Panc1 (cell line): ENCODE measurements around the gene KLF6. TPM values are rescaled to one million over a fixed set of nuclear protein-coding genes. Genes with fewer than 3 reads are reported as not detected.

ENCODE experiments used
- ATAC-seq: fragments of 200-7000 bp; cut with Tn5 transposase; 2 replicates; pipeline ENCODE4 v1.9.1; 2020; ENCODE audit warnings: mild to moderate bottlenecking, moderate library complexity
- BruUV-seq: library from RNA; stranded (reverse); fragments of 400-500 nt; replicated peaks from 2 replicates; lab custom pipeline; 2021; lab: Mats Ljungman, UMichigan
- CTCF ChIA-PET: fragments of 300-600 bp; sonication (Branson Sonifier 250); formaldehyde crosslinking; loops from one replicate; lab custom pipeline; 2022; ENCODE audit warnings: antibody characterized with exemption; lab: Charles Lee
- POLR2A ChIA-PET: fragments of 300-600 bp; sonication (Branson Sonifier 250); formaldehyde crosslinking; loops from one replicate; lab custom pipeline; 2022; ENCODE audit warnings: antibody characterized with exemption; lab: Charles Lee
- DNase-seq: peaks from one replicate; pipeline ENCODE4 v3.0.0-alpha.2; 2010; ENCODE audit warnings: low read depth, low spot score
- H3K27ac ChIP-seq: 2 replicates; pipeline ENCODE4 v1.5.1; 2011; ENCODE audit warnings: mild to moderate bottlenecking, low read length, inconsistent platforms
- H3K27me3 ChIP-seq: fragments of 200-500 bp; sonication (Bioruptor generic); 2 replicates; pipeline ENCODE4 v1.6.0; 2014; ENCODE audit warnings: low read length, inconsistent platforms; ENCODE audit not compliant: control insufficient read depth, insufficient read depth
- H3K36me3 ChIP-seq: fragments of 200-500 bp; sonication (Bioruptor generic); 2 replicates; pipeline ENCODE4 v1.5.1; 2014; ENCODE audit warnings: inconsistent platforms, mild to moderate bottlenecking, low read length, moderate library complexity; ENCODE audit not compliant: control insufficient read depth, insufficient read depth
- H3K4me1 ChIP-seq: 2 replicates; pipeline ENCODE4 v1.5.1; 2011; ENCODE audit warnings: inconsistent platforms, mild to moderate bottlenecking, low read length, moderate library complexity; ENCODE audit not compliant: control insufficient read depth, insufficient read depth
- H3K4me3 ChIP-seq, 2 experiments: 2 replicates each; pipeline ENCODE4 v1.5.1; 2011 to 2012; ENCODE audit warnings: low read depth in 2 of 2, low read length in 2 of 2, mild to moderate bottlenecking in 2 of 2, inconsistent platforms in 1 of 2, moderate library complexity in 1 of 2
- H3K9me3 ChIP-seq: fragments of 200-500 bp; sonication (Bioruptor generic); 2 replicates; pipeline ENCODE4 v1.5.1; 2014; ENCODE audit warnings: low read depth, mild to moderate bottlenecking, inconsistent platforms, low read length, moderate library complexity; ENCODE audit not compliant: control insufficient read depth, insufficient read depth
- CTCF ChIP-seq: fragments of 450-650 bp; IDR thresholded peaks from 2 replicates; pipeline ENCODE4 v1.5.1; 2017; ENCODE audit warnings: mild to moderate bottlenecking
- POLR2AphosphoS5 ChIP-seq: IDR thresholded peaks from 2 replicates; pipeline ENCODE4 v1.6.1; 2012; ENCODE audit warnings: mild to moderate bottlenecking, low read depth, low read length, moderate library complexity
- REST ChIP-seq, 2 experiments: IDR thresholded peaks; 2 replicates each; pipeline ENCODE4 v1.6.1; 2011 to 2012; ENCODE audit warnings: low read depth in 2 of 2, control low read depth in 1 of 2, low read length in 1 of 2, mild to moderate bottlenecking in 1 of 2, moderate library complexity in 1 of 2; ENCODE audit not compliant: insufficient read depth in 1 of 2
- SIN3A ChIP-seq: IDR thresholded peaks from 2 replicates; pipeline ENCODE4 v1.6.1; 2012; ENCODE audit warnings: low read depth, mild to moderate bottlenecking, low read length, moderate library complexity, borderline replicate concordance; ENCODE audit not compliant: insufficient read depth
- TCF7L2 ChIP-seq: IDR thresholded peaks from 2 replicates; pipeline ENCODE4 v1.6.1; 2011; ENCODE audit warnings: mild to moderate bottlenecking, low read depth, low read length, inconsistent platforms
- in situ Hi-C: cut with HindIII; loops from 2 replicates; pipeline ENCODE4 v1.10.0; 2016; ENCODE audit warnings: low sequenced_read_pairs, low pct_unique_long_range_greater_than_20kb
- intact Hi-C: fragments of 100-400 bp; cut with micrococcal nuclease; formaldehyde crosslinking; loops from one replicate; pipeline ENCODE4 v1.10.0; 2022; ENCODE audit not compliant: unreplicated experiment
- total RNA-seq: library from RNA; stranded (reverse); gene quantifications from one replicate; pipeline ENCODE4 v1.2.1, GENCODE V29; 2021; ENCODE audit not compliant: unreplicated experiment

The KLF6 gene
- total RNA-seq, 1 experiment from 2014 or later: 177 TPM

GRCh38 chr10:3783316-3783681, 1.7 kb downstream of the KLF6 start:
- no peak for TF ChIP-seq POLR2AphosphoS5
- no peak for TF ChIP-seq CTCF
- no peak for TF ChIP-seq REST (IDR thresholded peaks at IDR 0.05; ENCODE audit: insufficient read depth in 1 of 2, low read depth in 2 of 2, low read length in 1 of 2)
- TF ChIP-seq TCF7L2: no peak
- no peak for TF ChIP-seq SIN3A
- Histone ChIP-seq H3K27me3 (no peaks in the 10 kb centered on the region), H3K4me1 (peaks cover 18% of the 10 kb centered on the region), H3K4me3 (peak overlapping the region; percentile 96 to 98), H3K36me3 (peaks cover 27% of the 10 kb centered on the region), H3K27ac (peak overlapping the region; percentile 100), H3K9me3 (no peaks in the 10 kb centered on the region)
- ChIA-PET CTCF (no interaction called here), POLR2A (interaction anchor here (0.5 to 1.6 kb wide), 7 partner anchors 12 to 403 kb away, joined by 3 to 9 read pairs (median 6); no protein-coding TSS in a partner anchor)
- BruUV-seq: TSS peak; percentile 61
- ATAC-seq (no peak), DNase-seq (no peak)
- intact Hi-C loops (loop anchor here (5.0 to 10.0 kb wide), 2 partner anchors 572 to 586 kb away; no protein-coding TSS in a partner anchor), in situ Hi-C loops (no loop called here)

GRCh38 chr10:3782451-3783315, 2.3 kb downstream of the KLF6 start:
- Histone ChIP-seq H3K36me3 (peaks cover 32% of the 10 kb centered on the region), H3K4me3 (peak overlapping the region; percentile 96 to 98), H3K27me3 (no peaks in the 10 kb centered on the region), H3K9me3 (no peaks in the 10 kb centered on the region), H3K27ac (peak overlapping the region; percentile 100), H3K4me1 (peaks cover 21% of the 10 kb centered on the region)
- in situ Hi-C loops: no loop called here
- ATAC-seq: peak; percentile 1; the same call in 1 of the 2 replicates
- POLR2A ChIA-PET: interaction anchor here (0.5 to 1.6 kb wide), 5 partner anchors 25 to 392 kb away, joined by 3 to 6 read pairs (median 4); no protein-coding TSS in a partner anchor
- DNase-seq: peak; percentile 83
- intact Hi-C loops: loop anchor here (5.0 to 10.0 kb wide), 2 partner anchors 572 to 585 kb away; no protein-coding TSS in a partner anchor
- BruUV-seq: no TSS peak
- TF ChIP-seq SIN3A (0 out of 2 replicates have a peak, but pooled peaks have one; percentile 36), TCF7L2 (peak; percentile 44), CTCF (no peak), POLR2AphosphoS5 (peak; percentile 84), REST (IDR thresholded peaks at IDR 0.05; ENCODE audit: insufficient read depth in 1 of 2, low read depth in 2 of 2, low read length in 1 of 2) (no peak)
- CTCF ChIA-PET: no interaction called here
